CD4-positive, alpha-beta T cell (primary cell): ENCODE data around the gene OR5L1. TPM values are rescaled to one million over a fixed set of nuclear protein-coding genes. Genes with fewer than 3 reads are reported as not detected.

Source experiments
- ATAC-seq: fragments of 200-7000 bp; cut with Tn5 transposase; one replicate; pipeline ENCODE4 v1.10.0; 2022; ENCODE audit warnings: mild to moderate bottlenecking; ENCODE audit not compliant: poor library complexity
- CTCF ChIA-PET: fragments of 350-600 bp; sonication (Branson Sonifier 250); formaldehyde crosslinking; loops from one replicate; lab custom pipeline; 2021; ENCODE audit warnings: antibody characterized with exemption, inconsistent platforms; lab: Charles Lee
- POLR2A ChIA-PET: fragments of 350-600 bp; sonication (Branson Sonifier 250); formaldehyde crosslinking; loops from one replicate; lab custom pipeline; 2021; ENCODE audit warnings: antibody characterized with exemption, inconsistent platforms; lab: Charles Lee
- DNase-seq, 14 experiments: peaks; one replicate each; pipeline ENCODE4 v3.0.0-alpha.2; 2013 to 2020; ENCODE audit warnings: mixed read lengths in 2 of 14
- H3K27ac ChIP-seq, 2 donors: one replicate each; pipeline versions ENCODE4 v1.5.1 to v1.7.0; 2013; ENCODE audit warnings: low read length in 2 of 2, low read depth in 1 of 2, mild to moderate bottlenecking in 1 of 2
- H3K27me3 ChIP-seq, 2 experiments: 1 replicate in 1 of 2; 2 replicates in 1 of 2; pipeline versions ENCODE4 v1.6.1 to v1.7.0; 2013; ENCODE audit warnings: low read length in 2 of 2, control low read depth in 1 of 2, mild to moderate bottlenecking in 1 of 2, moderate library complexity in 1 of 2; ENCODE audit not compliant: insufficient read depth in 2 of 2, control insufficient read depth in 1 of 2
- H3K36me3 ChIP-seq: one replicate; pipeline ENCODE4 v1.6.1; 2013; ENCODE audit warnings: low read length, control low read depth; ENCODE audit not compliant: insufficient read depth
- H3K4me1 ChIP-seq: one replicate; pipeline ENCODE4 v1.6.1; 2013; ENCODE audit warnings: low read length, control low read depth; ENCODE audit not compliant: insufficient read depth
- H3K4me3 ChIP-seq: one replicate; pipeline ENCODE4 v1.5.1; 2013; ENCODE audit warnings: mild to moderate bottlenecking, low read length, moderate library complexity
- H3K9me3 ChIP-seq, 2 experiments: 1 replicate in 1 of 2; 2 replicates in 1 of 2; pipeline versions ENCODE4 v1.6.1 to v1.7.0; 2013; ENCODE audit warnings: low read length in 2 of 2, mild to moderate bottlenecking in 2 of 2, control low read depth in 1 of 2, moderate library complexity in 1 of 2; ENCODE audit not compliant: control insufficient read depth in 1 of 2, insufficient read depth in 1 of 2
- H3K27ac Mint-ChIP-seq: one replicate; pipeline ENCODE4 v1.8.0; 2020; ENCODE audit warnings: mixed read lengths
- H3K27me3 Mint-ChIP-seq: one replicate; pipeline ENCODE4 v1.8.0; 2021; ENCODE audit warnings: mixed read lengths
- H3K36me3 Mint-ChIP-seq: one replicate; pipeline ENCODE4 v1.8.0; 2021; ENCODE audit warnings: low read depth, mixed read lengths
- H3K4me1 Mint-ChIP-seq: one replicate; pipeline ENCODE4 v1.8.0; 2021; ENCODE audit warnings: low read depth, mixed read lengths
- H3K4me3 Mint-ChIP-seq: one replicate; pipeline ENCODE4 v1.8.0; 2020; ENCODE audit warnings: mild to moderate bottlenecking, mixed read lengths
- H3K9me3 Mint-ChIP-seq: one replicate; pipeline ENCODE4 v1.8.0; 2020; ENCODE audit warnings: mixed read lengths
- intact Hi-C, 2 experiments: fragments of 100-400 bp; cut with DNase I in 1 of 2; cut with micrococcal nuclease in 1 of 2; formaldehyde crosslinking; loops; one replicate each; pipeline versions ENCODE4 v1.15.1 to v1.9.0; 2023 to 2025; cut with DNase I, micrococcal nuclease
- total RNA-seq, 174 experiments: library from RNA in 2 of 174; stranded (reverse) in 2 of 174; gene quantifications; one replicate each; pipeline ENCODE4 v1.2.3 and lab custom pipeline; 2021 to 2026
- TF ChIP-seq, protein P1 (sequence below): fragments of 200-600 bp; IDR thresholded peaks from one replicate; pipeline ENCODE4 v1.8.0; 2022; ENCODE audit warnings: antibody characterized with exemption, mild to moderate bottlenecking

The OR5L1 gene
- total RNA-seq, 2 experiments from 2014 or later = not detected

DNA sequence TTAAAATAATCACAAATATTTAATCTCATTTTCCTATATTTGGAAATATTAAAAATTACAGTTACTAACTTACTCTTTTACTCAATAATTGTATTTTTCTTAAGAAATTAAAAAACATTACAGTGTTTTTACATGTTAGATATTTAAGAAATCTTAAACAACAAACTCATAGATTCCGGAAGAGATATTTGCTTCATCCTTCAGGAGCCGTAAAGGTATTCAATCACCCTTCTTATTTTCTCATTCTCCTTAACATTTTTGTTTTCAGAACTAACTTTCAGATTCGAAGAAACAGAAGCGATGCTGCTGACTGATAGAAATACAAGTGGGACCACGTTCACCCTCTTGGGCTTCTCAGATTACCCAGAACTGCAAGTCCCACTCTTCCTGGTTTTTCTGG, 8.2 kb downstream of the OR5L1 start, which contains the start of gene OR5D18:
Gene OR5D18, plus strand, starts transcription at position 301 of the 400 bp plus-strand sequence. Its CDS starts 0 bp downstream, at position 301.
- Histone ChIP-seq H3K27ac (no peak within 1 kb of the TSS), H3K36me3 (no peaks in the 10 kb centered on the region), H3K4me3 (no peak within 1 kb of the TSS), H3K27me3 (no peaks in the 10 kb centered on the region), H3K9me3 (peaks cover 0 to 11% of the 10 kb centered on the region in 2 experiments), H3K4me1 (no peaks in the 10 kb centered on the region)
- TF ChIP-seq, protein P1, sequence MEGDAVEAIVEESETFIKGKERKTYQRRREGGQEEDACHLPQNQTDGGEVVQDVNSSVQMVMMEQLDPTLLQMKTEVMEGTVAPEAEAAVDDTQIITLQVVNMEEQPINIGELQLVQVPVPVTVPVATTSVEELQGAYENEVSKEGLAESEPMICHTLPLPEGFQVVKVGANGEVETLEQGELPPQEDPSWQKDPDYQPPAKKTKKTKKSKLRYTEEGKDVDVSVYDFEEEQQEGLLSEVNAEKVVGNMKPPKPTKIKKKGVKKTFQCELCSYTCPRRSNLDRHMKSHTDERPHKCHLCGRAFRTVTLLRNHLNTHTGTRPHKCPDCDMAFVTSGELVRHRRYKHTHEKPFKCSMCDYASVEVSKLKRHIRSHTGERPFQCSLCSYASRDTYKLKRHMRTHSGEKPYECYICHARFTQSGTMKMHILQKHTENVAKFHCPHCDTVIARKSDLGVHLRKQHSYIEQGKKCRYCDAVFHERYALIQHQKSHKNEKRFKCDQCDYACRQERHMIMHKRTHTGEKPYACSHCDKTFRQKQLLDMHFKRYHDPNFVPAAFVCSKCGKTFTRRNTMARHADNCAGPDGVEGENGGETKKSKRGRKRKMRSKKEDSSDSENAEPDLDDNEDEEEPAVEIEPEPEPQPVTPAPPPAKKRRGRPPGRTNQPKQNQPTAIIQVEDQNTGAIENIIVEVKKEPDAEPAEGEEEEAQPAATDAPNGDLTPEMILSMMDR = no peak
- POLR2A ChIA-PET = no interaction called here
- DNase-seq (no peak), ATAC-seq (no peak)
- intact Hi-C loops = no loop called here
- no peak within 1 kb of the TSS for H3K4me3 Mint-ChIP-seq
- CTCF ChIA-PET = no interaction called here
- no peaks in the 10 kb centered on the region for H3K36me3 Mint-ChIP-seq
- no peaks in the 10 kb centered on the region for H3K27me3 Mint-ChIP-seq
- H3K27ac Mint-ChIP-seq = no peak within 1 kb of the TSS
- H3K4me1 Mint-ChIP-seq = no peaks in the 10 kb centered on the region
- peaks cover 23% of the 10 kb centered on the region for H3K9me3 Mint-ChIP-seq

DNA sequence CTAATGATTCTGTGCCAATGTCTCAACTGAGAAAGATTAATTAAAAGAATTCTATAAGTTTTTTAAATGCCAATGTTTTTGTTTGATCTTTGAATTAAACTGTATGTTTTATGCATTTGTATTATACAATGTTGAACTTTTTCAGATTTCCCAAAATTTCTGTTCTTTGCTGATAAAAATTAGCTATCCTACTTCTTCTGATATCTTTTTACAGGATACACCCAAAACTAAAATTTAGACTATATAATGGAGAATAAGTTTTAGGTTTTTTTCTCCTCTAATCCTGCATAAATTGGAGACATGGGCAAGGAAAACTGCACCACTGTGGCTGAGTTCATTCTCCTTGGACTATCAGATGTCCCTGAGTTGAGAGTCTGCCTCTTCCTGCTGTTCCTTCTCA, 15.8 kb downstream of the OR5L1 start, which contains the start of gene OR5L2:
Gene OR5L2, plus strand, starts transcription at position 301 of the 400 bp plus-strand sequence. Its CDS starts 0 bp downstream, at position 301.
- Mint-ChIP-seq H3K9me3 (peaks cover 10% of the 10 kb centered on the region), H3K27ac (no peak within 1 kb of the TSS), H3K27me3 (no peaks in the 10 kb centered on the region), H3K4me3 (no peak within 1 kb of the TSS), H3K36me3 (no peaks in the 10 kb centered on the region), H3K4me1 (no peaks in the 10 kb centered on the region)
- ATAC-seq (no peak), DNase-seq (no peak)
- no peaks in the 10 kb centered on the region for H3K4me1 ChIP-seq
- CTCF ChIA-PET = no interaction called here
- no peaks in the 10 kb centered on the region for H3K27me3 ChIP-seq
- POLR2A ChIA-PET = no interaction called here
- H3K27ac ChIP-seq = no peak within 1 kb of the TSS
- H3K36me3 ChIP-seq = no peaks in the 10 kb centered on the region
- TF ChIP-seq, protein P1 = no peak
- intact Hi-C loops = no loop called here
- peaks cover 0 to 6% of the 10 kb centered on the region in 2 experiments for H3K9me3 ChIP-seq
- H3K4me3 ChIP-seq = no peak within 1 kb of the TSS

DNA sequence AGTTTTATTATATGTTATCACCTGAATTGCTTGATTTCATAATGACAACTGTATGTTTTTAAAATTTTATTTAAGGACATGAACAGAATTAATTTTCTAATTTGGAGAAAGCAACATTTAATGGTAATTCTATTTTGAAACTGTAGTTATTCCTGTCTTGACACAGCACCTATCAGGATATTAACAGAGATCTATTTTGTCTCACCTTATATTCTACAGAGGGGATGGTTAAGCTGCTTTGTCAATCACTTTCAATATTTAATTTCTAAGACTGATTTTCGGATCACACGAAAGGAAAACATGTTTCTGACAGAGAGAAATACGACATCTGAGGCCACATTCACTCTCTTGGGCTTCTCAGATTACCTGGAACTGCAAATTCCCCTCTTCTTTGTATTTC, 27.3 kb downstream of the OR5L1 start, which contains the start of gene OR5D16:
Gene OR5D16, plus strand, starts transcription at position 301 of the 400 bp plus-strand sequence. Its CDS starts 0 bp downstream, at position 301.
- Histone ChIP-seq H3K9me3 (peaks cover 0 to 3% of the 10 kb centered on the region in 2 experiments), H3K27ac (no peak within 1 kb of the TSS), H3K4me1 (no peaks in the 10 kb centered on the region), H3K27me3 (no peaks in the 10 kb centered on the region), H3K4me3 (no peak within 1 kb of the TSS), H3K36me3 (no peaks in the 10 kb centered on the region)
- no peak for DNase-seq
- no peak for ATAC-seq
- CTCF ChIA-PET = no interaction called here
- TF ChIP-seq, protein P1 = no peak
- peaks cover 11% of the 10 kb centered on the region for H3K9me3 Mint-ChIP-seq
- H3K4me3 Mint-ChIP-seq = no peak within 1 kb of the TSS
- POLR2A ChIA-PET = no interaction called here
- no peaks in the 10 kb centered on the region for H3K27me3 Mint-ChIP-seq
- no peak within 1 kb of the TSS for H3K27ac Mint-ChIP-seq
- no peaks in the 10 kb centered on the region for H3K4me1 Mint-ChIP-seq
- no peaks in the 10 kb centered on the region for H3K36me3 Mint-ChIP-seq
- intact Hi-C loops = no loop called here
